ENCODE results near the gene CALML5.

DNA sequence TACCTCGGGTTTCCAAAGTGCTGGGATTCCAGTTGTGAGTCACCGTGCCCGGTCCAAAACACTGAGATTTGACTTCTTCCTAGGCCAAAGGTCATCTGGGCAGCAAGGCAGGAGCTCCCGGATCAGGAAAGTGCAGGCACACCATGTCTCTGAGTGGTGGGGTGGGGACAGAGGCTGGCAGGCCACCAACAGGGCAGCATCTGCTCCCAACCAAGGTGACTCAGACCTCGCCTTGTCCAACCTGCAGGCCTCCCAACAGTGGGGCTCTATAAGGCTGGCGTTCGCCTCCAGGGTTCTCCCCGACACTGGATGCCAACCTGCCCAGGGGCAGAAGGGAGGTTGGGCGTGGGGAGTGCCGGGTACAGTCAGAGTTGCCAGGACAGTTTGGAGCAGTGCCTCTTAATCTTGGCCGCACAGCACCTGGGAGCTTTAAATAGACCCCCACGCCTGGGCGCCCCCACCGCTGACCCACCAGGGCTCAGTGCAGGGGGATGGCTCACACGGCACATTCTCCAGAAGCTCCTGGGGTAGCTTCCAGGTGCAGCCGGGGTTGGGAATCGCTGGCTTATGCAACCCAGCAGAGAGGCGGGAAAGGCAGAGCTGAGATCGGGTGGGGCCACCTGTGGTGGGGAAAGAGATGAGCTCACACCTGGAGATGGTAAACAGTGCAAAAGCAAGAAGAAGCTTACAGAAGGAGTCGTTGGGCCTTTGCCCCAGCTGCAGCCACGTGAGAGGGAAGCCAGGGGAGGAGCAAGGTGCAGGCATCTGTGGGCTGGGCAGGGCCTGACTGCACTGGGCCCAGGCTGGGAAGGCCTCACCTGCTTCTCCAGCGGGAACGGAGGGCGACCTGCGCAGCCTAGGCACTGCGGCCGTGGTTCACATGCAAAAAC lies 10.9 kb downstream of the CALML5 start:
- no peak for TF ChIP-seq POLR2A (IDR thresholded peaks at IDR 0.05)
- TF ChIP-seq POLR2AphosphoS5 (IDR thresholded peaks at IDR 0.05): peak in 2 of 3 donors; percentile 37 to 51
- TF ChIP-seq, protein P1, sequence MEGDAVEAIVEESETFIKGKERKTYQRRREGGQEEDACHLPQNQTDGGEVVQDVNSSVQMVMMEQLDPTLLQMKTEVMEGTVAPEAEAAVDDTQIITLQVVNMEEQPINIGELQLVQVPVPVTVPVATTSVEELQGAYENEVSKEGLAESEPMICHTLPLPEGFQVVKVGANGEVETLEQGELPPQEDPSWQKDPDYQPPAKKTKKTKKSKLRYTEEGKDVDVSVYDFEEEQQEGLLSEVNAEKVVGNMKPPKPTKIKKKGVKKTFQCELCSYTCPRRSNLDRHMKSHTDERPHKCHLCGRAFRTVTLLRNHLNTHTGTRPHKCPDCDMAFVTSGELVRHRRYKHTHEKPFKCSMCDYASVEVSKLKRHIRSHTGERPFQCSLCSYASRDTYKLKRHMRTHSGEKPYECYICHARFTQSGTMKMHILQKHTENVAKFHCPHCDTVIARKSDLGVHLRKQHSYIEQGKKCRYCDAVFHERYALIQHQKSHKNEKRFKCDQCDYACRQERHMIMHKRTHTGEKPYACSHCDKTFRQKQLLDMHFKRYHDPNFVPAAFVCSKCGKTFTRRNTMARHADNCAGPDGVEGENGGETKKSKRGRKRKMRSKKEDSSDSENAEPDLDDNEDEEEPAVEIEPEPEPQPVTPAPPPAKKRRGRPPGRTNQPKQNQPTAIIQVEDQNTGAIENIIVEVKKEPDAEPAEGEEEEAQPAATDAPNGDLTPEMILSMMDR (IDR thresholded peaks at IDR 0.05): no peak

All from stomach (tissue), 4 donors.